Effector CD4-positive, alpha-beta T cell (primary cell): Measurements from ENCODE around the gene HSPB3.
"Not testable (repeated sequence)": the region's sequence is repeated elsewhere in the genome, so short reads cannot be mapped to it uniquely, and the experiment has no call there.

Experiments used
- DNase-seq: peaks from one replicate; pipeline ENCODE4 v3.0.0-alpha.2; 2020

Gene HSPB3

DNA sequence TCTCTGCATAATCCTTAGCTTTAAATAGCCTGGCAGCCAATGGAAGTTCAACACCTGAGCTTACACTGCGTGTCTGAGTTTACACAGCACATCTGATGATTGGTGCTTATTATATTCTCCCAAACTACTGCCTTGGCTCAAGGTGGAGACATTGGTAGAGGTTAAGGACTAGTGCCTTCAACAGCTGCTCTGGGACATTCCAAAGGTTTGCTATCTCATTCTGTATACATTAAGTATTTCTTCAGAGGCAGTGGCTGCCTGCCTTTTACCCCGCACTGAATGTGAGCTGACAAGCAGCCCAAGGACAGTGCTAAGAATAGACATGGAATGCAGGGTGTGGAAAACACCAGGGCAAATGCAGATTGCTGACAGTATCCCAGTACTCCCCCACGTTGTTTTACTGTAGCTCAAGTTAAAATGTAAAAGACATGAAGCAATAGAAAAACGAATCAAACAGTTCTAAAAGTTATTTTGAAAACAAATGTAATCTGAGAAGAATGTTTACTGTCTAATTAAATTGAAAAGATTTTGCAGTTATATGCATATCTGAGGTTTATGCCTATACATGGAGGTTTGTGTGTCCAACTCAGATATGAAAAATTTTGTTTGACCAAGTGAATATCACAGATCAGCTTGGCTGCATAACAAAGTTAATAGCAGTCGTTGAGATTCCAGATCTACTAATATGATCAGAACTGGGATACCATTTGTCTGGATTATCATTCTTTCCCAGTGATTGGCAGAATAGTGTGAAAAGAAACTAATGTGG is 1.8 kb downstream of the HSPB3 start:
- DNase-seq, result no peak

DNA sequence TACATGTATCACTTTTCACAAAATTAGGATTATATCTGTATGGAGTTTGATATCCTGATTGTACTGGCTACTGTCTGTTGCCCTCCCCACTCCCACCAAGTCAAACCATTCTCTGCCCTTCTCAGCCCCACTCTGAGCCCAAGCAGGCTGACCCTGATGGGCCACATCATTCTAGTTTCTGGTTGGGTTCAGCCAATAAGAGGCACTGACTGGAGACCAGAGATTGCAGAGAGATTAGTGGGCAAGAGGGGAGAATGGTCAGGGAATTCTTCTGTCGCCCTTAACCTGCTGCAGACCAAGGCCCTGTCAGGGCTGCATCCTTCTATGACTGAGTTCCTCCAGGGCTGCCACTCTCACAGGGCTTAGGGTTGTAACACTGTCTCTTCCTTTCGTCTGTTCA is 2.7 kb downstream of the HSPB3 start:
- no peak for DNase-seq

DNA sequence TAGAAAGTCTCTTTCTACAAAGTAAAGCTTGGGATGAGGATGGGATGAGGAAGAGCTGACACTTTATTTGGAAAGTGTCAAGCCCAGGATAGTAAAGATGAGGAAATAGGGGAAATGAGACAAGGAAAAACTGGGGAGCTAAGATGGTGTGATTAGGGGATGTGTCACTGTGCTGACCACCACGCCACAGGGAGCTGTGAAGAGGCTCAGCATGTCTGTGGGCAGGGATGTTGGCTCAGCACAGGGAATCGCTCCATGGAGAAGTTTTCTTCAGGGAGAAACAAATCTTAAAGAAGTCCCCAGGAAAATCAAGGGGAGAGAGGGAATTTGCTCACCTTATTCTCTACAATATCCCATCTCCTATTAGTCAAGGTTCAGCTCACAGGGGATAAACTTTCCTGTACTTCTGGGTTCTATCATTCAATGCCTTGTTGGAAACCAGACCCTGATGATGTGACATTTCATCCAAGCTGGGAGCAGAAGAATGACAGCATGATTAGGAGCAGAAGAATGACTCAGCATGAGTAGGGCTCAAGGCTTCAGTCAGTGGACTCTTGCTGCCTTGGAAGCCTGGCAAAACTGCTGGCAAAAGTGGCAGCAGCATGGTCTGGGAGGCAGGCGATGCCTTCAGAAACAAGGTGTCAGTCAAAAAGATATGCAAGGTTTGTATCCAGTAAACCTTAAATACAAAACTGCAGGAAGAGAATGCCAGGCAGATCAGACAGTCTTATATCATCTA is 4.9 kb downstream of the HSPB3 start:
- no peak for DNase-seq

DNA sequence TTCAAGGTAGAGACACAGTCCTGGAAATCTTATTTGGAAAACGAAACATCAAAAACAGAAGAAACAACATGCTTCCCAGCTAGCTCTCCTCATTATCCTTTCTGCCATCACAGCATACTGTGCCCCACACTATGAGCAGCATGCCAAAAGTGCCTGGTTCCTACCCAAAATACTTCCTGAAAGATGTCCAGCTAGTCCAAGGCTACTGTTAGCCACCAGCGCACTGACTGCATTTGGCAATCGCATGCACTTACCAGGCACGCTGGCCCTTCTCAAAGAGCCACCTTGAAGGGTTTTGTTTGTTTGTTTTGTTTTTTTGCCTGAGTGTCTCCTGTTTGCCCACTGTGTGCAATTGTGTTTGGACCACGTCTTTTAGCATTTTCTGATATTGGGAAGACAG is 6.8 kb downstream of the HSPB3 start:
- no peak for DNase-seq

DNA sequence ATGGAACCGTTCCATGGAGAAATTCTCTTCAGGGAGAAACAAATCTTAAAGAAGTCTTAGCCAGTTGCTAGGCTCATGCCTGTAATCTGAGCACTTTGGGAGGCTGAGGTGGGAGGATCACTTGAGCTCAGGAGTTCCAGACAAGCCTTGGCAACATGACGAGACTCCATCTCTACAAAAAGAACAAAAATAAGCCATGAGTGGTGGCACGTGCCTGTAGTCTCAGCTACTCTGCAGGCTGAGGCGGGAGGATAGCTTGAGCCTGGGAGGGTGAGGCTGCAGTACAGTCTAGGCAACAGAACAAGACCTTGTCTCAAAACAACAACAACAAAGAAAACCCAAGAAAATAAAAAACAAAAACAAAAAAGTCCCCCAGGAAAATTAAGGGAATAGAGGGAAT is 8.2 kb downstream of the HSPB3 start:
- no peak for DNase-seq

DNA sequence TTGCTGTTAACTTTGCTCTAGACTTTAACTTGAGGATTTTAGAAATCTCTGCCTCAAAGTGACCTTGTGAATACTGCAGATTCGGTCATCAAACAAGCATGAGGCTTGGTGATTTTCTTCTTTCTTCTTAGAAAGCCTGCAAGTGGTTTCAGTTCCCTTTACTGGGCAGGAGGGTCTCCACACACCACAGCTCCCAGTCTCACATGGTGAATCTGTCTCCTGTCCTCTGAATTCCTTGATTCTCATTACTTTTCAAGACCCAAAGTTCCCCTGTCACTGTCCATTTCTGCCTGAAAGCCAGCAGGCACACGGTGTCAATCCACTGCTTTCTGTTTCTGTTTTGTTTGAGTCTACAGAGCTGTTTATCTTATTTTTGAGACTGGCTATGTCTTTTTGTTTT is 14.1 kb downstream of the HSPB3 start:
- no peak for DNase-seq

DNA sequence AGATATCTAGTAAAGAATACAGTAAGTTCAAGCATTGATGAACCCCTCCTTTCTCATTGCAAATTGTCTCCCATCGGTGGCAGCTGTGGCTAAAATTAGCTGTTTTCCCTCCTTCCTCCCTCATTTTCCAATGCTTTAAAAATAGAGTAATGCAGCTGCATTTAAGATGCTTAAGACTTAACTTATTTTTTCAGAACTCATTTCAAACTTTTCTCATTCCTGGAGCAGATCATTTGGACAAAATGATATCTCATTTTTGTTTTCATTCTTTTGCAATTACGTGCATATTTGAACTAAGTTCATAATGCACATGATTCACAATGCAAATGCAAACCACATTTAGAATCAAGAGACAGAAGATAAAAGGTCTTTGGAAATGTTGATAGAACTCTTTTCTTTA is 14.6 kb downstream of the HSPB3 start:
- no peak for DNase-seq

DNA sequence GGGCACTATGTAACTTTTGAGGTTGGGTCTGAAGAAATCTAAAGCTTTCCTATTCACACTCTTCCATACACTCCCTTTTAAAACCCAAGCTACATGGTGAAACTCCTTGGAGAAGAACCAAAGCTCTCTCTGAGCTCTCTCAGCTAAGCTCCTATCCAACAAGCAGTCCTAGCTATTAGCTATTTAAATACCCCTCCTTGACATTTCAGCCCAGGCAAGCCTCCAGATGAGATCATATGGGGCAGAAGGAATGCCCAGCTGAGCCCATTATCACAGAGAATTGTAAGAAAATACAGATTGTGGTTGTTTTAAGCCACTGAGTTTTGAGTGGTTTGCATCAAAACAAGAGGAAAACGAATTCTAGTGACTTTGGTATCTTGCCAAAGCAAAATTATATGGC is 15.2 kb downstream of the HSPB3 start:
- DNase-seq, result no peak

DNA sequence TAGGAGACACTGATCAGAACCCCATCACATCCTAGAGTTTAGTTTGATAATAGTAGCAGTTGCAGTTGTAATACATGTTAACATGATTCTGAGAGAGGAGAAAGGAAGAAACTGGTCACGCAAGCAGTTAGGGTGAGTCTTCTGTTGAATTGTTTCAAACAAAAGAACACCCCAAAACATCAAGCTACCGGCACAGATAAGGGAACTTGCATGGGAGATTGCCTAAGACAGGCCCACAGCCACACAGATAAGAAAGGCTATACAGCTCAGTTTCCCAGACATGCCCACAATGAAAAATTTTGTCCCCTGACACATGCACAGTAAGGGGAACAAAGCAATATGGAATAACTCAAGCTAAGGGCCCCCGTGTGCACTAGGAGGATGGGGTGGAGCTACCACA is 15.9 kb downstream of the HSPB3 start:
- no peak for DNase-seq

DNA sequence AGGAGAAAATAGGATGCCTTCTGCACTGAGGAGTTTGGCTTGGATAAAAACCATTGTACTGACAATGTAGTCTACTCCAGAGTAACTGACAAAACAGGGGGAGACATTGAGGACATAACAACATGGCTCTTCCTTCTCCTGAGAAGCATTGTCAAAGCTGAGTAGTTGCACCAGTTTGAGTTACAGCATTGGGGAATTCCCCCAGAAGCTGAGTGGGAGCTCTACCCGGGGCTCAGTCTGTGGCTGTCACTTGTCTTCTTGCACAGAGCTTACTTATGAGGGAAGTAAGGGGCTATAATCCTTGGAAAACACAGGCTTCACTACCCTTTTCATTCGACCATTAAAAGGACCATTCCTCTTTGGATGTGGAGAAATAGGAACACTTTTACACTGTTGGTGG is 21.2 kb downstream of the HSPB3 start:
- DNase-seq, result no peak

DNA sequence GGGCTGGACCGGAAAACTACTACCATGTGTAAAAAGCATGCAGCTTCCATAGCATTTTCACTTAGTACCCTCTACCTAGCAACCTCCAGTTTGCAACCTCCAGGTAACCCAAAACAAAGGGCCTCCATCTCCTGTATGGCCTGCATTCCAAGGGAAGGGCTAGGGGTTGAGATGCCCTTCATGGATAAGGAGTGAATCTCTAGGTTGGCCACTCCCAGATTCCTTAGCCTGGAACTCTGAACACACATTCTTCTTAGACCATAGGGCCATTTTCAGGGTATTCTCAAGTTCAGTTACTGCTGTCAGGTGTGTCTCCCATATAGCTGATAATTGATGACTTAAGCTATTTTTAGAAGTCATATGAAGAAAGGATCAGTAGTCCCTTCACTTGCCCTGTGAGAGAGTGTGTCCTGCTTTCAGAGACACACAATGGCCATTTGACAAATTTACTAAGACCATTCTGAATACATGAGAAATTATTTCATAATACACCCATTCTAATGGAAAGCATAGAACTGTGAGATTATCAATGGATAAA is 22.5 kb downstream of the HSPB3 start:
- DNase-seq, result no peak

DNA sequence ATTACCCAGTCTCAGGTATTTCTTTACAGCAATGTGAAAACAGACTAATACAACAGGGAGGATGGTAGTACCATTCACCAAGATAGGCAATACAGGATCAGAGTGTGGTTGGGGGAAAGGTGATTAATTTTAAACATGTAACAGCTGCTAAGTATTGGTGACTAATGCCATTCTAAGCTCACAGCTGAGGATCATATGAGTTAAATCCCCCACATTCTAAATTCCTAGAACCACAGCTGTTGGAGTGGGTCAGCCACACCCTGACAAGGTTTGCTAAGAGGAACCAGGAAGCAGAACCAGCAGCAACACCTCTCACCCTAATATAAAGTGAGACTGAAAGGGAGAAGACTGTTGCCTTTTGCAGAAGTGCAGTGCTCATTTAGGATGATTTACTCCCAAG is 24.8 kb downstream of the HSPB3 start:
- DNase-seq, result no peak

DNA sequence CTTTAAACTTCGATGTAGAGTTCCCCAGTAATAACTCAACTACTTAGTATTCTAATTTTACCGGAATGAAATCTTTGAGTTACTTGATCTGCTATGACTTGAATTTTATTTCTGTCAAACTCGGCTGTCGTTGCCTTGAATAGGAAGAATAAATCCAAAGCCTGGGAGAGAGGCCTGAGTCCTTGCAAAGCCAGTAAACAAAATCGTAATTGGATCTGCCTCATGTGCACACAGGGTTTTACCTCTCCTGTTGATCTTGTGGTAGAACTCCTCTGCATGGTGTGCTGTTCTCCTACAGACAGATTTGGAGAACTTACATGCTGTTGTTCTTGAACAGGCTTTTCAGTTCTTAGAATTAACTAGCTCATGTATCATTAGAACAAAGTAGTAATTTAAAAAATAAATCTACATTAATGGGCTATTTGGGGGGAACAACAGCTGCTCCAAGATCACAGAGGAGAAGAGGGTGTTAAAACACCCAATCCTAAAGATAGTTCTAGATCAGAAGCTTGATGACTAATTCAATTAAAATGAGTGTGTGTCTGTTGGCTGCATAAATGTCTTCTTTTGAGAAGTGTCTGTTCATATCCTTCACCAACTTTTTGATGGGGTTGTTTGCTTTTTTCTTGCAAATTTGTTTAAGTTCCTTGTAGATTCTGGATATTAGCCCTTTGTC is 28.9 kb downstream of the HSPB3 start:
- DNase-seq, result no peak

DNA sequence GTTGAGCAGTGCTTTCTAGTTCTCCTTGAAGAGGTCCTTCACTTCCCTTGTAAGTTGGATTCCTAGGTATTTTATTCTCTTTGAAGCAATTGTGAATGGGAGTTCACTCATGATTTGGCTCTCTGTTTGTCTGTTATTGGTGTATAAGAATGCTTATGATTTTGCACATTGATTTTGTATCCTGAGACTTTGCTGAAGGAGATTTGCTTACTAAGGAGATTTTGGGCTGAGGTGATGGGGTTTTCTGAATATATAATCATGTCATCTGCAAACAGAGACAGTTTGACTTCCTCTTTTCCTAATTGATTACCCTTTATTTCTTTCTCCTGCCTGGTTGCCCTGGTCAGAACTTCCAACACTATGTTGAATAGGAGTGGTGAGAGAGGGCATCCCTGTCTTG is 30.2 kb downstream of the HSPB3 start:
- DNase-seq, result not testable (repeated sequence)

DNA sequence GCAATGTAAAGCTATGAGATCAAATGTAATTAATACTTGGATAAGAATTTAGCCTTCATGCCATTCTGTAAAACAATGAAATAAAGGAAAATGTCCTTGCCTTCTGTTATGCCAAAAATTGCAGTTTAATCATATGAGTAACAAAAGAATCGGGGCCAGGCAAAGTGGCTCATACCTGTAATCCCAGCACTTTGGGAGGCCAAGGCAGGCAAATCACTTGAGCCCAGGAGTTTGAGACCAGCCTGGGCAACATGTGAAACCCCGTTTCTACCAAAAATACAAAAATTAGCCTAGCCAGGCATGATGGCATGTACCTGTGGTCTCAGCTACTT is 34.1 kb downstream of the HSPB3 start:
- not testable (repeated sequence) for DNase-seq

DNA sequence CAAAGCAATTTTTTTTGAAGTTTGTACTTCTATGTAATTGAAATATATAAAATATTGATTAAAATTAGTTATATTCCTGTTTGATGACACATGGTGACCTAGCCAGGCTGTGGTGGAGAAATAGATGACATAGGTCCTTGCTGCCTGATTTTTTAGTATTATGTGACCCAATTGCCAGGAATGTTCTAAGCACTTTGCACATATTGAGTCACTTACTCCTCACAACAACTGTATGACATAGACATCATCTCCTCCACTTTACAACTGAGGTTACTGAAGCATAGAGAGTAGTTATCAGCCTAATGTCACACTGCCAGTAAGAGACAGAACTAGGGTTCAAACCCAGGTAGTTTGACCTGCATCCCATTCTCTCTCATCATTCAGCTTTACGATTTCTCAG is 35.8 kb downstream of the HSPB3 start:
- DNase-seq, result no peak

DNA sequence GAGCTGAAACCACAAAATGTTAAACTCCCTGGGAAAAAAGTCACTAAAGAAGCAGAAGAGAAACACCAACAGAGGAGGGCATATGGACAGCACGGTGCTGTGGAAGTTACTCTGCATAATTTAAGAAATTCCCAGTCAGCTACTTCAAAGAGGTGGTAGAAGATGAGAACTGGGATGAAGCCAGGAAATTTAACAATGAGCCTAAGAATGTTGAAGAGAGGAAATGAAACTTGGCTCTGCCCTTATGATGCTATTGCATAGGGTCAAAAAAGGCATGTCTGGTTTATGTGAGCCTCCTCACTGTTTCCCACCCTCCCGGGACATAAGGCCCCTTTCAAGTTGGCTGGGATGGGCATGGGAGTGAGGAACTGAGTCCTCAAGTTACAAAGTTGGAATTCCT is 36.7 kb downstream of the HSPB3 start:
- no peak for DNase-seq

DNA sequence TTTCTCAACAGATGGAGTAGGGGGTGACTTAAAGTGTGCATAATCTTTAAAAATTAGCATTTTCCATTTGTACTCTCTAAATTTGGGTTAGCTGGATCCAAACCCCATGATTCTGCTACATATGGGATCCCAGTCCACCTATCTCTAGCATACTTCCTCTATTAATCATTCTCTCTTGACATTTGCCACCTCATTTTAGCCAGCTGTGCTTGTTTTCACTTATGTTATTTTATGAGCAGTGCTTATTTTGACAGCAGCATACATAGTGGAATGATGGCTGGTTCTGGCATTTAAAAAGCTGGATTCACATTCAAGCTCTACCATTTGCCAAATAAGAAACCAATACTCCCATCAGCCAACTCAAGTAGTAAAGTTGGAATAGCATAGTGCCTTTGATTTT is 39.5 kb downstream of the HSPB3 start:
- DNase-seq, result no peak
